ENCODE measurements around the gene PPP1R26. TPM values are rescaled to one million over a fixed set of nuclear protein-coding genes. Genes with fewer than 3 reads are reported as not detected.
"Not testable (repeated sequence)": the region's sequence is repeated elsewhere in the genome, so short reads cannot be mapped to it uniquely, and the experiment has no call there.

The PPP1R26 gene
- total RNA-seq, 1 experiment from 2014 or later = 32.0 TPM

- TF ChIP-seq, protein P1, sequence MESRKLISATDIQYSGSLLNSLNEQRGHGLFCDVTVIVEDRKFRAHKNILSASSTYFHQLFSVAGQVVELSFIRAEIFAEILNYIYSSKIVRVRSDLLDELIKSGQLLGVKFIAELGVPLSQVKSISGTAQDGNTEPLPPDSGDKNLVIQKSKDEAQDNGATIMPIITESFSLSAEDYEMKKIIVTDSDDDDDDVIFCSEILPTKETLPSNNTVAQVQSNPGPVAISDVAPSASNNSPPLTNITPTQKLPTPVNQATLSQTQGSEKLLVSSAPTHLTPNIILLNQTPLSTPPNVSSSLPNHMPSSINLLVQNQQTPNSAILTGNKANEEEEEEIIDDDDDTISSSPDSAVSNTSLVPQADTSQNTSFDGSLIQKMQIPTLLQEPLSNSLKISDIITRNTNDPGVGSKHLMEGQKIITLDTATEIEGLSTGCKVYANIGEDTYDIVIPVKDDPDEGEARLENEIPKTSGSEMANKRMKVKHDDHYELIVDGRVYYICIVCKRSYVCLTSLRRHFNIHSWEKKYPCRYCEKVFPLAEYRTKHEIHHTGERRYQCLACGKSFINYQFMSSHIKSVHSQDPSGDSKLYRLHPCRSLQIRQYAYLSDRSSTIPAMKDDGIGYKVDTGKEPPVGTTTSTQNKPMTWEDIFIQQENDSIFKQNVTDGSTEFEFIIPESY (IDR thresholded peaks at IDR 0.05; ENCODE audit: extremely low read depth, insufficient replicate concordance, low read length) = no peak
- no peak for TF ChIP-seq ZNF274 (IDR thresholded peaks at IDR 0.05; ENCODE audit: low read depth, low read length)
- TF ChIP-seq POLR2AphosphoS5 (IDR thresholded peaks at IDR 0.05; ENCODE audit: low read depth, low read length) = no peak
- TF ChIP-seq ATF3 (IDR thresholded peaks at IDR 0.05) = no peak
- TF ChIP-seq, protein P2, sequence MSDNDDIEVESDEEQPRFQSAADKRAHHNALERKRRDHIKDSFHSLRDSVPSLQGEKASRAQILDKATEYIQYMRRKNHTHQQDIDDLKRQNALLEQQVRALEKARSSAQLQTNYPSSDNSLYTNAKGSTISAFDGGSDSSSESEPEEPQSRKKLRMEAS (IDR thresholded peaks at IDR 0.05) = no peak
- TF ChIP-seq CBX3 (IDR thresholded peaks at IDR 0.05; ENCODE audit: low read depth) = no peak
- no peak for TF ChIP-seq EZH2 (IDR thresholded peaks at IDR 0.05)
- TF ChIP-seq SRF (IDR thresholded peaks at IDR 0.05; ENCODE audit: low read depth) = no peak
- TF ChIP-seq CEBPB (IDR thresholded peaks at IDR 0.05; ENCODE audit: low read depth) = no peak
- TF ChIP-seq POLR2A (IDR thresholded peaks at IDR 0.05; ENCODE audit: borderline replicate concordance, extremely low read depth, insufficient read depth, insufficient read length) = no peak
- TF ChIP-seq JUND (IDR thresholded peaks at IDR 0.05) = no peak
- TF ChIP-seq FOSL1 (IDR thresholded peaks at IDR 0.05; ENCODE audit: low read depth) = no peak
- TF ChIP-seq SP1 (IDR thresholded peaks at IDR 0.05; ENCODE audit: low read depth) = no peak
Measured at GRCh38 chr9:135437259-135437658, 42.3 kb upstream of the PPP1R26 start (continued).

GRCh38 chr9:135437696-135438095 lies 41.9 kb upstream of the PPP1R26 start:
- H3K36me3 ChIP-seq (ENCODE audit: control insufficient read depth in 1 of 2, insufficient read depth in 2 of 2, low read length in 2 of 2); H3K79me2 ChIP-seq (ENCODE audit: insufficient read depth, low read length); H3K4me2 ChIP-seq (ENCODE audit: low read length); H3K9me3 ChIP-seq (ENCODE audit: control insufficient read depth in 1 of 2, insufficient read depth in 1 of 2, low read depth in 1 of 2, low read length in 2 of 2); RAD21 ChIA-PET (ENCODE audit: low non-redundant PET in 1 of 2, low total read pairs in 2 of 2, uncharacterized antibody in 2 of 2, unreplicated experiment in 2 of 2); H2AFZ ChIP-seq (ENCODE audit: low read depth, low read length, poor library complexity, severe bottlenecking); DNase-seq (ENCODE audit: low read depth, low spot score); ATAC-seq; H3K9ac ChIP-seq (ENCODE audit: low read length); CTCF ChIA-PET; H4K20me1 ChIP-seq (ENCODE audit: insufficient read depth); H3K4me3 ChIP-seq (replicated peaks in 1 of 2; ENCODE audit: low read depth in 1 of 2, low read length in 2 of 2); H3K27ac ChIP-seq (ENCODE audit: low read depth, low read length); H3K9me2 ChIP-seq (ENCODE audit: insufficient read depth); intact Hi-C loops (cut with micrococcal nuclease); POLR2A ChIA-PET; BruUV-seq (replicated peaks); H3K27me3 ChIP-seq (ENCODE audit: insufficient read depth, low read length): not testable (repeated sequence)
- peaks cover 0 to 15% of the 10 kb centered on the region in 2 experiments for H3K4me1 ChIP-seq (ENCODE audit: control insufficient read depth in 1 of 2, insufficient read depth in 2 of 2, low read length in 2 of 2)

Measured in HCT116 (cell line).